GM21447 (cell line): ENCODE results near the gene ARHGAP40.

Experiments
- ATAC-seq: cut with Tn5 transposase; IDR thresholded peaks from one replicate; pipeline ENCODE4 v1.9.1; 2021; ENCODE audit not compliant: unreplicated experiment

Gene ARHGAP40

GRCh38 chr20:38601216-38602184 is at the start of gene ARHGAP40:
Gene ARHGAP40, plus strand, starts transcription at chr20:38601809.
- peak; percentile 66 for ATAC-seq

- no peak for ATAC-seq
These were observed 46.6 kb upstream of the ARHGAP40 start for GRCh38 chr20:38554986-38555385.

- ATAC-seq: no peak
These were observed 46.2 kb upstream of the ARHGAP40 start for GRCh38 chr20:38555395-38555794.

GRCh38 chr20:38557174-38557573 is 44.4 kb upstream of the ARHGAP40 start:
- ATAC-seq: no peak

- no peak for ATAC-seq
These were observed 42.8 kb upstream of the ARHGAP40 start for GRCh38 chr20:38558596-38559360.

- ATAC-seq: no peak
These were observed 41.8 kb upstream of the ARHGAP40 start for GRCh38 chr20:38559764-38560163.

- ATAC-seq: no peak
These were observed 37.7 kb upstream of the ARHGAP40 start for GRCh38 chr20:38563802-38564431.

- no peak for ATAC-seq
These were observed 36.9 kb upstream of the ARHGAP40 start for GRCh38 chr20:38564680-38565079.

GRCh38 chr20:38566036-38566598 is 35.5 kb upstream of the ARHGAP40 start:
- no peak for ATAC-seq

GRCh38 chr20:38569747-38570525 is 31.7 kb upstream of the ARHGAP40 start:
- ATAC-seq: no peak

- no peak for ATAC-seq
These were observed 28.2 kb upstream of the ARHGAP40 start for GRCh38 chr20:38573413-38573812.

GRCh38 chr20:38579219-38579910 is 22.2 kb upstream of the ARHGAP40 start:
- ATAC-seq: no peak

GRCh38 chr20:38579921-38580320 is 21.7 kb upstream of the ARHGAP40 start:
- no peak for ATAC-seq

- ATAC-seq: no peak
These were observed 20.6 kb upstream of the ARHGAP40 start, which contains the start of gene ADIG for GRCh38 chr20:38581013-38581412. Gene ADIG, plus strand, starts transcription at chr20:38581197. Its CDS starts 54 bp downstream, at chr20:38581251.

GRCh38 chr20:38581830-38582358 is 19.7 kb upstream of the ARHGAP40 start:
- ATAC-seq: no peak

GRCh38 chr20:38583306-38583705 is 18.3 kb upstream of the ARHGAP40 start:
- no peak for ATAC-seq

GRCh38 chr20:38584099-38584763 is 17.4 kb upstream of the ARHGAP40 start:
- no peak for ATAC-seq

- ATAC-seq: no peak
These were observed 16.0 kb upstream of the ARHGAP40 start for GRCh38 chr20:38585404-38586180.
